G401.6 (cell line): ENCODE data around the gene ARHGEF1.

Experiments used
- FAIRE-seq: peaks from 2 replicates; lab custom pipeline; 2012; peaks lifted over from hg19 to GRCh38; lab: Jason Lieb, UNC

ARHGEF1 gene

DNA sequence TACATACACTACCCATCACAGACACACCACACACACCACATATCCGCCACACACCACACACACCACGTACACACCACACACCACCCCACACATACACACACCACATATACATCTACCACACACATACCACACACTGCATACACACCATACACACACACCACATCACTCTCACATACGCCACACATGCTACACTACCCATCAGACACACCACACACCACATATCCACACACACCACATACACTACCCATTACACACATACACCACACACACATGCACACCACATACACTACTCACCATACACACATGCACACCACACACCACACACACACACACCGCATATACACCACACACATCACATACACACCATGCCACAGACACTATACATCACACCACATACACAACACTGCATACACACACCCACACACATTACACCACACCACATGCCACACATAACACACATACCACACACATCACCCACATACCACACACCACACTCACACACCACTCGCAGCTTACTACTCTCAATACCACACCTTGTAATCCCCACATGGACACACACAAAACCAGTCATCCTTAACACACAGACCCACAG is 35.8 kb downstream of the ARHGEF1 start:
- no peak for FAIRE-seq

DNA sequence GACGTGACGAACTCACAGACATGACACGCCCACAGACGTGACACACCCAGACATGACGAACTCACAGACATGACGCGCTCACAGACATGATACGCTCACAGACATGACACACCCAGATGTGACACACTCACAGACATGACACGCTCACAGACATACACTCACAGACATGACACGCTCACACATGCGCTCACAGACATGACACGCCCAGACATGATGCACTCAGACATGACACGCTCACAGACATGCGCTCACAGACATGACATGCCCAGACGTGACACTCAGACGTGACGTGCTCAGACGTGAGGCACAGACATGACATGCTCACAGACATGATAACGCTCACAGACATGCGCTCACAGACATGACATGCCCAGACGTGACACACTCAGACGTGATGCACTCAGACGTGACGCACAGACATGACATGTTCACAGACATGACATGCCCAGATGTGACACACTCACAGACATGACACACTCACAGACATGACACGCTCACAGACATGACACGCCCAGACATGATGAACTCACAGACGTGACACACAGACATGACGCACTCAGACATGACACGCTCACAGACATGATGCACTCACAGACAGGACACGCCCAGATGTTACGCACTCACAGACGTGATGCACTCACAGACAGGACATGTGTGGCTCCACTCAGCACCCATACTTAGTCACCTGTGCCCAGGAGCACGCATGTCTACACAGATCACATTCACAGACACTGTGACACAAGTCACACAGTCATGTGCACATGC is 37.1 kb downstream of the ARHGEF1 start:
- no peak for FAIRE-seq

DNA sequence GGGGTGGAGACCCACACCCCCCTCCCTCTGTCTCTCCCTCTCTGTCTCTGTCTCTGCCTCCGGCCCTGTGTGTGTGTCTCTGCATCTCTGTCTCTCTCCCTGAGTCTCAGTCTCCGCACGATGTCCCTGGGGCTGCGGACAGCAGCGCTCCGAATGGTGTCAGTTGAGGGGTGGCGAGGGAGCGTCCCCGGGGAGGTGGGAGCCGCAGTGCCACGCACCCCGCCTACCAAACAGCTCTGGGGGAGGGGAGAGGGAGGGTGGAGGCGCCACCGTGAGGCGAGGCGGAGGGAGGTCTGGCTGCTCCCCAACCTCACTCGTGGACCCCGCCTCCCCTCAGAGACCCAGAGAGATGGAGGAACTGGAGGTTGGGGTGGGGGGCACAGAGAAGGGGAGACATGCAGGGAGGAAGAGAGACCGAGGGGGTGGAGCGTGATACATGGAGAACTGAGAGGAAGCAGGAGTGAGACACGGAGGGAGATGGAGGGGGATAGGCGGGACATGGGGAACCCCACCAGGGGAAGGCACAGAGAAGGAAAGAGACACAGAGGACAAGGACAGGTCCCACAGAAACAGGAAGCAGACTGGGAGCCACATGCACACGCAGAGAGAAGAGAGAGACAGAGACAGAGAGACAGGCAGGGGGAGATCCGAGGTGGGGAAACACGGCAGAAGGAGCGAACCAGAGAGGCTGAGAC is 38.0 kb downstream of the ARHGEF1 start:
- no peak for FAIRE-seq

DNA sequence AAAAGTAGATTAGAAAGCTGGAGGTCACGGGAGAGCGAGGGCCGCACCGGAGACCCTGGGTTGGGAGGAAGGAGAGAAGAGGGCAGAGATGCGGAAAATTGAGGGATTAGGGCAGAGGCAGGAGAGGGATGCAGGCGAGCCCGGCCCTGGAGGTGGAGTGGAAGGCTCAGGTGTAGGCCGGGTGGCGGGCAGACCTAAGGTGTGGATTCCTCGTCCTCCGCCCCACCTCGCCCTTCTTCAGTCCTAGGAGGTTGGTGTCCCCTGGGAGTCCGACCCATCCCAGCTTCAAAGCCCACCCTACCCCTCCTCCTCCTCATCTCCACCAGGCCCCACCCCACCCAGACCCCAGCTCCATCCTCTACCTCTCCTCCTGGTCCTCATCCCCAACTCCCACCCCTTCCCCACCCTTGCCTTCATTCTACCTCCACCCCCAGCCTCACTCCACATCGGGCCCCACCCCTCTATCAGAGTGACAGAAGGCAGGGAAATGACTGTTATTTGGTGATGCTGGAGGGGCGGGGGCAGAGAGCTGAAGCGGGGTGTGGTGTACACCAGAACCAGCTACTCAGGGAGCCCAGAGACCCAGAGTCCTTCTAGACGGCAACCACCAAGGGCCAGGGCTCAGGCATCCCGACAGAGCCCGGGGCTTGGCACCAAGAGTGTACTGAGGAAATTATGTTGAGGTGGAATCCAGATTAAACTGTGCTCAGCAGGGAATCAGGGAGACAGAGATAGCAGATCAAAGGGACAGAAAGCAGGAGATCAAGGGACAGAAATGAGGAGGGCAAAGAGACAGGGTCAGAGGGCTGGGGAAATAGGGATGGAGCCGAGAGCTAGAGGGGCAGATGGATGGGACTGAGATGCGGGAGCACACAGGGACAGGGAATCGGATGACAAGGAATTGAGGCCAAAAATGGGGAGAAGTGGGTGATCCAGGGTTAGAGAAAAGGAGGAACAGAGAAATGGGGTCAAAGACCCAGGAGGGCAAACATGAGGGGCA is 38.9 kb downstream of the ARHGEF1 start:
- FAIRE-seq = no peak

DNA sequence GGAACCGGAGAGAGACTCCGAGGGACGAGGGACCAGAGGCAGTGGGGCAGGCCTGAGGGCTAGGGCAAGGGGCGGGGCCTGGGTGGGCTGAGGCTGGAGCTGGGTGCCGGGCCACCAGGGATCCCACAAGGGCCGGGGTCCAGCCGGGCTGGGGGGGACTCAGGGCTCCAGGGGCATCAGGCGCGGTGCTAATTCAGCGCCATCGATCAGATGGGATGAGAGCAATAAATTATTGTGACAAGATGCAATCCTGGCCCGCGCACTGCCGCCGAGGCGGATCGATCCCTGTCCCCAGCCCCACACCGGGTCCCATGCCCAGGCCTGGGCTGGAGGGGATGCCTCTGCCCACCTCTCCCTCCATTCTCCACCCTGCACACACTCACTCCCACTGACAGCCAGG is 39.6 kb downstream of the ARHGEF1 start:
- no peak for FAIRE-seq

DNA sequence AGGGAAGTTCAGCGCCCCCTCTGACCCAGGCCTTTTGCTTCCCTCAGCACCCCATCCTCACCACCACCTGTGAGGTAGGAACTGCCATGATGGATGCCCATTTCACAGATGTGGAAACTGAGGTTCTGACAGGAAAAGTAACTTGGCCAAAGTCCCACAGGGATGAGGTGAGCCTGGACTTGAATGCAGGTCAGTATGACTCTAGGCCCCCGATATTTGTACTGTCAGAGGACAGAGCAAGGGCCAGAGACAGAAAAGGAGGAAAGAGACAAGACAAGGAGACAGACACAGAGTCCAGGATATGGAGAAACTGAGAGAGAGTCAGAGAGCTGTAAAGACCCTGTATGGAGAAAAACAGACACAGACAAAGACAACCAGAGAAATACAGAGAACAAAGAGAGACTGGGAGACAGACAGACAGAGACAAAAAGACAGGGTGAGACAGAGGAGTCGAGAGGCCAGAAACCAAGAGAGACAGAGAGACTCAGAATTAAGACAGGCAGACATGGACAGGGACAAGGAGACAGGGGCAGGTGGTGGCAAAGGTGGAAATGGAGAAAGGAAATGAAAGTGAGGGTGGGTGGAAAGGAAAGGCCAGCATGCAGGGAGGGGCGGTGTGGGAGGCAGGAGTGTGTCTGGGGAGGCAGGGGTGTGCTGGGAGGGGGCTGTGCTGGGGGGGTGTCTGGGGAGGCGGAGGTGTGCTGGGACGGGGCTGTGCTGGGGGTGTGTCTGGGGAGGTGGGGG is 40.2 kb downstream of the ARHGEF1 start:
- no peak for FAIRE-seq

DNA sequence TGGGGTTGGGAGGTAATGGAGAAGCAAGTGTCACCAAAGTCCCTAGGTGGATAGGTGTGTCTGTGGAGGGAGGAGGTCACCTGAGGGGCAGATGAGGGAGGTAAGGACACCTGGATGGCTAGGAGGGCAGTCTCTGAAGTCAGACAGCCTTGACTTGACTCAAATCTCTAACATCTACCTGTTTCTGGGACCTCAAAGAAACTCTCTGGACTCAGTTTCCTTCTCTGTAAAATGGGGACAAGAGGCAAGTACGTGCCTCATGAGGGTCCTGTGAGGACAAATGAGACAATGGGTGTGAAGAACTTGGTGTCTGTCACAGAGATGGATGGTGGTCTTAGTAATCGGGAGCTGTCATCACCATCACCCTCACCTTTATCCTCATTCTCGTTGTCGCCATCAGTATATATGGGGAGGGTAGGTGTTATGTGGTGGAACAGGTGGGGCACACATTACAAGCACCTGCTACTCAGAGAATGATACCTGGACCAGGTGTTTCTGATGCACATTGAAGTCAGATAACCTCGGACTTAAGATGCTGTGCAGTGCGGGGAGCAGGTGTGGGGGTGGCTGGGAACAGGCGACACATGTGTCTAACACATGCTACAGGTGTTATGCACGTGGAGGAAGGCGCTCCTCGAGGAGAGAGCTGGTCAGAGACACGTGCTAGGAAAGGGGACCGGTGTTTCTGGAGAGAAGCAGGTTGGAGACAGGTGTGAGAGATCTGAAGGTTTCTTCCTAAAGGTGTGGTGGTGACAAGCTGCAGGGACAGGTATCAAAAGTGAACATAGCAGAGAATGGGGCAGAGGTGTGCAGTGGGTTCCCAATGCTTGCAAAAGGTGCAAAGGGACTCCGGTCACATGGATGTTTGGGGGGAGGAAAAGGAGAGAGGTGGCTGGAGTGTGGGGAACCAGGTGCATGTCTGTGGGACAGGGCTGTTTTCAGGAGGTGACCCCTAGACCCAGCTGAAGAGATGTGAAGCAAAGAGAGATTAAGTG is 41.5 kb downstream of the ARHGEF1 start:
- FAIRE-seq = no peak

DNA sequence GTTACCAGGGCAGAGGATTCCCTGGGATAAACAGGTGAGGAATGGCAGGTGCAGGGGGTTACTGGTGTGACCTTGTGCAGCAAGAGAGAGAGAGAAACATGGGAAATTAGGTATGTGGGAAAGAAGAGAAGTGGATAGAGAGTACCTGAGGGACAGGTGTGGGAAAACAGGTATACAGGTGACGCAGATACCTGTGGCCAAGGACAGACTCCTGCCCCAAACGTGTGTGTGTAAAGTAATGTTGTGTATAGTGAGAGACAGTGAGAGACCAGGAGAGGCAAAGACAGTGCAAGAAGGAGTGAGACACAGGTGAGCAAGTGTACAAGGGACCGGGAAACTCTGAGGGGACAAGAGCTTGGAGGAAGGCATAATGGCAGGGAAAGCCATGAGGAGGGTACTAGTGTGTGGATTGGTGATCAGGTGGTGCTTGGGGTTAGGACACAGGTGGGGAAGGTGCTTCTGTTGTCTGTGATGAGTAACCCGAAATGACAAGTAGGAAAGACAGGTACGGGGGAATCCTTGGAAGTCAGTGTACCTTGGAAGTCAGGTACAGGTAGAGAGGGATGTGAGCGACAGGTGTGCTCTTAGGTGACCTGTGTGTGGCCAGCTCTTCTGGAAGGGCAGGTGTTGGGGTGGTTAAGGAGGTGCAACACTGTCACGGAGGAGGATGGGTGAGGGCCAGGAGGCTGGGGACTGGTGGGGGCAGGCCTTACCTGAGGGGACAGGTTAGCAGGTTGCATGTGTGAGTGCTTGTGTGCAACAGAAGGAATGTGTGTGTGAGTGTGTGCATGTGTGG is 42.4 kb downstream of the ARHGEF1 start:
- no peak for FAIRE-seq

DNA sequence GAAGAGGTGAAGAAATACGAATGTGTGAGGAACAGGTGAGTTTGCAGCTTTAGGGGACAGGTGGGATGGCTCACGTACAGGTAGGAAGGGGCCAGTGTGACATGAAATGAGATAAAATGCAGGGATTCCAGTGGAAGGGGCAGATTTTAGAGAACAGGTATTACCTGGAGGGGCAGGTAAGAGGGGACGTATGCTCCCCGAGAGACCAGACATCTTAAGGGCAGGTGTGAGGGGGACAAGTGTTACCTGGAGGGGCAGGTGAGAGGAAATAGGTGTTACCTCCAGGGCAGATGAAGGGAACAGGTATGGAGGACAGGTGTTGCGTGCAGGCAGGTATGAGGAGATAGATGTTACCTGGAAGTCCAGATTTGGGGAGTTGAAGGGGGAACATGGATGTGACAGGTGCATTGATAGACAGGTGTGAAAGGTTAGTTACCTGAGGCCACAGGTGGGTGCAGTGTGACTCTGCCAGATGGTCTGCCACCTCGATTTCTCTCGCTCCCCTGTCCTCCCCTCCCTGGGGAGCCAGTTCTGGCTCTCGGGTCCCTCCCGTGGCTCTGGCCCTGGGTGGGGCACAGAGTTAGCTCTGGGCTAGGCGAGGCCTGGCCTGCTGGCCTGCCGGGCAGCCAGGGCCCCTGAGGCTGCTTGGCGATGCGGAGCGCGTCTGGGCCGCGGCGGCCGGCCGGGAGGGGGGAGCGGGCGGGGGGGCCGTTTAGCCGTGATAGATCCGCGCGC is 43.2 kb downstream of the ARHGEF1 start:
- no peak for FAIRE-seq

DNA sequence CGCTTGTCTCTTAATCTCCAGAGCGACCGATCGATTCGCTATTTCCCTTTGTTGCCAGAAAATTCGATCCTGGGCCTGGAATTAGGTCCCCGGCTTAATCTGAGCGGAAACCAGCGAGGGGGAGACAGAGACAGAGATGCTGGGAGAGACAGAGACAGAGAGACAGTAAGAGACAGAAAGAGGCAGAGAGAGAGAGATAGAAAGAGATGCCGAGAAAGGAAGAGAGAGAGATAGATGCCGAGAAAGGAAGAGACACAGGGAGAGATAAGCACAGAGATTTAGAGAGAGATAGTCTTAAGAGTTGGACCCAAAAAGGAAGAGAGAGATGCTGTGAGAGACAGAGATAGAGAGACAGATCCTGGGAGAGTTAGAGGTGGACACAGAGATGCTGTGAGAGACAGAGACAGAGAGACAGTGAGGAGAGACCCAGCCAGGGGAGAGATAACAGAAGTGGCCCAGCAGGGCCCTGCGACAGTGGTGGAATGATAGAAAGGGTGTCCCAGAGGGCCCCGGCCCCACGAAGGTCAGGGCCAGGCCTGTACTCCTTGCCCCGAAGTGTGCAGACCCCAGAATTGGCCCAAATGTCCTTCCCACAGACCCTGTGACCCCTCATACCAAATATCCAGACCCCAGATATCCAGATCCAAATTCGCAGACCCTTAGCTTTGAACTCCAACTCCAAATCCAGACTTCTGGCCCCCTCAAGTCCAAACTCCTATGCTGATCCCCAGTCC is 43.9 kb downstream of the ARHGEF1 start:
- no peak for FAIRE-seq

DNA sequence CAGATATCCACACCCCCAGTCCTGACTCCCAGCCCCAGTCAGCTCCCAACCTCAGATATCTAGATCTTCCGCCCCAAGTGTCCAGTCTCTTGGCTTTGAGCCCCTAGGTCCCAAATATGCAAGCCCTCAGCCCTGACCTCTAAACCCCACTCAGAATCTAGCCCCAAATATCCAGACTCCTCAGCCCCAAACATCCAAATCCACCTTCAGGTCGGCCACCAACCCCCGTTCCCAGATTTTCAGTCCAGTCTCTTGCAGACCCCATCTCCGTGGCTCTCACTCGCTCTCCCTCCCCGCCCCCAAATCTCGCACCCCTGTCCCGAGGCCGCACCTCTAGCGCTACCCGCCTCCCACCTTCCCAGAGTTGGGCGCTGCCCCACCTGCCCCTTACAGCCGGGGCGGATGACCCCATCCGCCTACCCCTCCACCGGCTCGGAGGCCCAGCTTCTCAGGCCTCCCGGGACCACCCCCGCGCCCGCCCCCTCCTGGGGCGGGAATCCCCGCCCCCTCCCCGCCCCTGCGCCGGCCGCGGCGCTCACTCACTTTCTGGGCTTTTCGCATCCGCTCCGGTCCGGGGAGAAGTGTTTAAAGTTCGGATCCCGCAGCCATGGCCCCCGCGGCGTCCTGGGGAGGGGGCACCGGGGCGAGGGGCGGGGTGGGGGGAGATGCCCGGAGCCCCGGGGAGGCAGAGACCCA is 44.7 kb downstream of the ARHGEF1 start:
- FAIRE-seq = no peak

DNA sequence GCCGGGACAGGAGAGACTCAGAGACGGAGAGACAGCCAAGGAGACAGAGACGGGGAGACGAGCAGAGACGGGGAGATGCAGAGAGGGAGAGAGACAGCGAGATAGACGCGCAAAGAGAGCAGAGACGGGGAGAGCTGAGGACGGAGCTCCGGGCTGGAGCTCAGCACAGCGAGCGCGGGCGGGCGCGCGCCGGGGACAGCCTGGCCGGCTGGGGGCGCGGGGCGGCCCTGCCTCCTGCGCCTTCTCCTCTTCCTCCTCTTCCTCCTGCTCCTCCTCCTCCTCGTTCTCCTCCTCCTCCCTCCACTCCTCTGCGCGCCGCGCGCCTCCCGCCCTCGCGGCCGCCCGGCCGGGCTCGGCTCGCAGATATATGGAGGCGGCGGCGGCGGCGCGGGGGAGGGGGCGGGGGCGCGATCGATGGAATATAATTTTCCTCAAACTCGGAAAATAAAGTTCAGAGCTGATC is 45.3 kb downstream of the ARHGEF1 start, which contains the start of gene ERFL:
TSS of gene ERFL (minus strand) at position 229 of the 463 bp plus-strand sequence. CDS start 15,530 bp downstream, outside the sequence.
- no peak for FAIRE-seq

DNA sequence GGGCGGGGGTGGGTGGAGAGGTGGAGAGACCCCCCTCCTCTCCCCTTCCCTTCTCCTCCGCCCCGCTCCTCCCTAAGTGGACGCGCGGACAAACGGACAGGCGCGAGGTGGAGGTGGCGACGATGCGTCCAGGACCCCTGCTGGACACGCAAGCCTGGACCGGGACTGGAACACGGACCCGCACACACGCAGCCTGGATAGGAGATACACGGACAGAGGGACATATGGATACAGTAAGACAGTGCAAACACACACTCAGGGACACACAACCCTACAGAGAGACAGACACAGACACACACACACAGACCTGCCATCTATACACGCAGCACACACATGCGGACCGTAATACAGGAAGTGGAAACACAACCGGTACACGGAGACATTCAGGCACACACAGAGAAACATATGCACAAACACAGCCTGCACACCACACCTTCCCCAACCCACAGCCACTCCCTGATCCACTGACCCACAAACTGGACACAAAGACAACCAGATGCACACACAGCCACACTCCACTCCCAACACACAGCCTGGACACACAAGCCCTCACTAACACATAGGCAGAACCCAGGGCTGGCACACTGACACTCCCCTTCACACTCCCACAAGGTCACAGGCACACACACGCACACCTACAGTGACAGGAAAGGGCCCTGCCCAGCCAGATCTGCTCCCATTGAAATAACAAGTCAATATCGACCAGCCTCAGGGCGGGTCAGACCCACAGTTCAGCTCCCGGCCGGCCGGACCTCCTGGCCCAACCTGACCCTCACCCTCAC is 46.0 kb downstream of the ARHGEF1 start:
- FAIRE-seq = no peak

DNA sequence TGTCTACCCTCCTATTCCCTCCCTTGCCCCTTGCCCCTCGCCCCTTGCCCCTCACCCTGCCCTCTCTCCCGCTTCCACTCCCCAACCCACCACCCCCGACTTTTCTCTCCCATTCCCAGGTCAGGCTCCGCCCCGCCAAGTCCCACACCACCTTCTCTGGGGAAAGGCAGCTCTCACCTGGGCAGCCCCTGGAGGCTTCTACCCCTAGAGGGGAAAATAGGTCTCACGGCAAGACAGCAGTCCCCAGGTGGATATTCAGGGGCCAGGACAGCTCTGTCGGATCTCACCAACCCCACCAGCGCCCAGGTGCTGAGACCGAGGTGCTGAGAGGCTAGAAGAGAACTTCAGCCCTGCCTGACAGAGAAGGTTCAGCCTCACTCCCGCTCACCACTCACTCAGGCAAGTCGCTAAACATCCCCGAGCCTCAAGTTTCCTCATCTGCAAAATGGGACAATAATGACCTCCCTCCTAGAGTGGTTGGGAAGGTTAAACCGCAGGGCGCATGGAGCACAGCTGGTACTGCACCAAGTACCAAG is 46.6 kb downstream of the ARHGEF1 start:
- FAIRE-seq = no peak

DNA sequence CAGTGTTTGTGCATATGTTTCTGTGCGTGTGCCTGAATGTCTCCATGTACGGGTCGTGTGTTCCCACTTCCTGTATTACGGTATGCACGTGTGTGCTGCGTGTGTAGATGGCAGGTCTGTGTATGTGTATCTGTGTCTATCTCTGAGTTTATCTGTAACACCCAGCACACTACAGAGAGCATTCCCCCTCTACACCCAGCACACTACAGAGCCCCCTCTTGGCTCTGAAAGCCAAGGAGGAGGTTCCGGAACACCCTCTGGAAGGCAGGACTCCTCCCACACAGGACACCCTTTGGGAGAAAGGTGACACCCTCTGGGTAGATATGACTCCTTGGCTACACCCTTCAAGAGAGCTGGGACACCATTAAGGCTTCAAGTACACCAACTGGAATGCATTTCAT is 47.3 kb downstream of the ARHGEF1 start:
- FAIRE-seq = no peak
